Hepatocyte (in vitro differentiated cells): ENCODE results near the gene TAGLN. TPM values are rescaled to one million over a fixed set of nuclear protein-coding genes. Genes with fewer than 3 reads are reported as not detected.
A peak's percentile ranks its signal among the peaks of the same experiment; 100 is the strongest.

Experiments
- DNase-seq: peaks from one replicate; pipeline ENCODE4 v3.0.0-alpha.2; 2016; ENCODE audit warnings: low spot score
- H2AFZ ChIP-seq: fragments of 200-600 bp; sonication (generic); 2 replicates; pipeline ENCODE4 v1.6.0; 2016; ENCODE audit warnings: antibody characterized with exemption, mild to moderate bottlenecking
- H3K27ac ChIP-seq: fragments of 200-600 bp; sonication (generic); 2 replicates; pipeline ENCODE4 v1.5.1; 2016; ENCODE audit warnings: mild to moderate bottlenecking
- H3K27me3 ChIP-seq: fragments of 200-600 bp; sonication (generic); 2 replicates; pipeline ENCODE4 v1.6.1; 2016
- H3K36me3 ChIP-seq: fragments of 200-600 bp; sonication (generic); replicated peaks from 2 replicates; pipeline ENCODE4 v1.5.1; 2016; ENCODE audit warnings: low read depth; ENCODE audit not compliant: insufficient read depth
- H3K4me1 ChIP-seq: fragments of 200-600 bp; sonication (generic); 2 replicates; pipeline ENCODE4 v1.5.1; 2016; ENCODE audit warnings: mild to moderate bottlenecking, moderate library complexity; ENCODE audit not compliant: insufficient read depth
- H3K4me2 ChIP-seq: fragments of 200-600 bp; sonication (generic); 2 replicates; pipeline ENCODE4 v1.6.0; 2016
- H3K4me3 ChIP-seq: fragments of 200-600 bp; sonication (generic); 2 replicates; pipeline ENCODE4 v1.5.1; 2016; ENCODE audit warnings: mild to moderate bottlenecking
- H3K79me2 ChIP-seq: fragments of 200-600 bp; sonication (generic); 2 replicates; pipeline ENCODE4 v1.6.0; 2017; ENCODE audit warnings: mild to moderate bottlenecking
- H3K9me2 ChIP-seq: fragments of 200-600 bp; sonication (generic); replicated peaks from 2 replicates; pipeline ENCODE4 v1.6.0; 2017; ENCODE audit warnings: mild to moderate bottlenecking; ENCODE audit not compliant: insufficient read depth
- H3K9me3 ChIP-seq: fragments of 200-600 bp; sonication (generic); 2 replicates; pipeline ENCODE4 v1.5.1; 2016; ENCODE audit warnings: low read depth, mild to moderate bottlenecking
- H4K20me1 ChIP-seq: fragments of 200-600 bp; sonication (generic); 2 replicates; pipeline ENCODE4 v1.6.0; 2016; ENCODE audit warnings: mild to moderate bottlenecking; ENCODE audit not compliant: insufficient read depth, poor library complexity, severe bottlenecking
- EZH2 ChIP-seq: fragments of 200-600 bp; sonication (generic); IDR thresholded peaks from 2 replicates; pipeline ENCODE4 v1.6.1; 2016; ENCODE audit warnings: antibody characterized with exemption, mild to moderate bottlenecking, borderline replicate concordance
- EZH2phosphoT487 ChIP-seq: fragments of 200-600 bp; sonication (generic); IDR thresholded peaks from one replicate; pipeline ENCODE4 v1.6.1; 2018; ENCODE audit warnings: antibody characterized with exemption, mild to moderate bottlenecking, low read depth, moderate library complexity; ENCODE audit not compliant: unreplicated experiment, severe bottlenecking
- WGBS: methylation state at CpG from one replicate; pipeline ENCODE4 v1.1.6; 2016; ENCODE audit warnings: low lambda C conversion rate; ENCODE audit errors: missing lambda C conversion rate; 5-methylcytosine and 5-hydroxymethylcytosine counted together
- polyA plus RNA-seq: library from polyadenylated mRNA; unstranded; fragments of >200 nt; fragmentation: Nextera tagmentation; extraction: Ambion mirVana; gene quantifications from 2 replicates; pipeline ENCODE4 v1.2.1, GENCODE V29; 2016
- total RNA-seq: library from RNA; depleted of rRNA; stranded (reverse); fragments of >200 nt; gene quantifications from 2 replicates; pipeline ENCODE4 v1.2.3, GENCODE V29; 2014
- TF ChIP-seq, protein P1 (sequence below): fragments of 200-600 bp; sonication (generic); IDR thresholded peaks from 2 replicates; pipeline ENCODE4 v1.5.1; 2016; ENCODE audit warnings: antibody characterized with exemption, mild to moderate bottlenecking; ENCODE audit not compliant: poor library complexity

The TAGLN gene
- total RNA-seq = 126 and 150 TPM in 2 replicates
- 94.0 and 113 TPM in 2 replicates for polyA plus RNA-seq

DNA sequence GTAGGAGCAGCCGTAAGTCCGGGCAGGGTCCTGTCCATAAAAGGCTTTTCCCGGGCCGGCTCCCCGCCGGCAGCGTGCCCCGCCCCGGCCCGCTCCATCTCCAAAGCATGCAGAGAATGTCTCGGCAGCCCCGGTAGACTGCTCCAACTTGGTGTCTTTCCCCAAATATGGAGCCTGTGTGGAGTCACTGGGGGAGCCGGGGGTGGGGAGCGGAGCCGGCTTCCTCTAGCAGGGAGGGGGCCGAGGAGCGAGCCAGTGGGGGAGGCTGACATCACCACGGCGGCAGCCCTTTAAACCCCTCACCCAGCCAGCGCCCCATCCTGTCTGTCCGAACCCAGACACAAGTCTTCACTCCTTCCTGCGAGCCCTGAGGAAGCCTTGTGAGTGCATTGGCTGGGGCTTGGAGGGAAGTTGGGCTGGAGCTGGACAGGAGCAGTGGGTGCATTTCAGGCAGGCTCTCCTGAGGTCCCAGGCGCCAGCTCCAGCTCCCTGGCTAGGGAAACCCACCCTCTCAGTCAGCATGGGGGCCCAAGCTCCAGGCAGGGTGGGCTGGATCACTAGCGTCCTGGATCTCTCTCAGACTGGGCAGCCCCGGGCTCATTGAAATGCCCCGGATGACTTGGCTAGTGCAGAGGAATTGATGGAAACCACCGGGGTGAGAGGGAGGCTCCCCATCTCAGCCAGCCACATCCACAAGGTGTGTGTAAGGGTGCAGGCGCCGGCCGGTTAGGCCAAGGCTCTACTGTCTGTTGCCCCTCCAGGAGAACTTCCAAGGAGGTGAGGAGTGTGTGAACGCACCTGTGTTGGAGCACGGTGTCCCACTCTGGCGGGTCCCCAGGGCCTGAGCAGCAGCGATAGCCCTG, at the start of gene TAGLN:
TSS of gene TAGLN (plus strand) at position 318 of the 863 bp plus-strand sequence. CDS start 3,644 bp downstream, outside the sequence.
- TF ChIP-seq, protein P1, sequence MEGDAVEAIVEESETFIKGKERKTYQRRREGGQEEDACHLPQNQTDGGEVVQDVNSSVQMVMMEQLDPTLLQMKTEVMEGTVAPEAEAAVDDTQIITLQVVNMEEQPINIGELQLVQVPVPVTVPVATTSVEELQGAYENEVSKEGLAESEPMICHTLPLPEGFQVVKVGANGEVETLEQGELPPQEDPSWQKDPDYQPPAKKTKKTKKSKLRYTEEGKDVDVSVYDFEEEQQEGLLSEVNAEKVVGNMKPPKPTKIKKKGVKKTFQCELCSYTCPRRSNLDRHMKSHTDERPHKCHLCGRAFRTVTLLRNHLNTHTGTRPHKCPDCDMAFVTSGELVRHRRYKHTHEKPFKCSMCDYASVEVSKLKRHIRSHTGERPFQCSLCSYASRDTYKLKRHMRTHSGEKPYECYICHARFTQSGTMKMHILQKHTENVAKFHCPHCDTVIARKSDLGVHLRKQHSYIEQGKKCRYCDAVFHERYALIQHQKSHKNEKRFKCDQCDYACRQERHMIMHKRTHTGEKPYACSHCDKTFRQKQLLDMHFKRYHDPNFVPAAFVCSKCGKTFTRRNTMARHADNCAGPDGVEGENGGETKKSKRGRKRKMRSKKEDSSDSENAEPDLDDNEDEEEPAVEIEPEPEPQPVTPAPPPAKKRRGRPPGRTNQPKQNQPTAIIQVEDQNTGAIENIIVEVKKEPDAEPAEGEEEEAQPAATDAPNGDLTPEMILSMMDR = no peak
- TF ChIP-seq EZH2 = no peak
- no peak for TF ChIP-seq EZH2phosphoT487
- DNase-seq = peak; percentile 78
- 24% methylated on average over 28 of the region's 34 CpGs for WGBS
- H3K4me3 ChIP-seq = no peak within 1 kb of the TSS
- H3K27me3 ChIP-seq = no peaks in the 10 kb centered on the region
- H3K4me1 ChIP-seq = peaks cover 18% of the 10 kb centered on the region
- no peaks in the 10 kb centered on the region for H3K9me3 ChIP-seq
- peak within 1 kb of the TSS; percentile 71 for H3K4me2 ChIP-seq
- no peaks in the 10 kb centered on the region for H4K20me1 ChIP-seq
- no peaks in the 10 kb centered on the region for H3K36me3 ChIP-seq
- no peaks in the 10 kb centered on the region for H3K79me2 ChIP-seq
- H3K9me2 ChIP-seq = no peaks in the 10 kb centered on the region
- H2AFZ ChIP-seq = no peak within 1 kb of the TSS
- peak within 1 kb of the TSS; percentile 83 for H3K27ac ChIP-seq

DNA sequence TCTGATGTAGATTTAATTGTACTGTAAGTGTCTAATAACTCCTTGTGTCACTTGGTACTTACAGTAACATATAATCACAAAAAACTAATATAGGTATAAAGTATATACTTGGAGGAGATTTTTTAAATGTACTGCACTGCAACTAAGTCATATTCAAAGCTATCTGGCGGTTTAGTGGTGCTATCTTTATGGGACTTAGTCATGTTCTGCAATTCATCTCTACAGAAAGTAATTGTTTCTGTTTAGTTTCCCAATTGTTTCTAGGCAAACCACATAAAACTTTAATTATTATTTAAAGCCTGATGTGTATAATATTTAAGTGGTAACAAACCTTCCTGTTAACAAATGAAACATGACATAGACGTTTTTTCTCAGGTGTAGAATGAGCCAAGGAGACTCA, 47.1 kb upstream of the TAGLN start:
- Histone ChIP-seq H3K9me3 (no peaks in the 10 kb centered on the region), H3K27ac (no peak overlapping the region), H3K79me2 (peaks cover 100% of the 10 kb centered on the region), H3K4me3 (no peak overlapping the region), H3K4me1 (peaks cover 2% of the 10 kb centered on the region), H2AFZ (no peak overlapping the region), H3K4me2 (no peak overlapping the region), H3K27me3 (no peaks in the 10 kb centered on the region), H3K36me3 (no peaks in the 10 kb centered on the region), H3K9me2 (no peaks in the 10 kb centered on the region), H4K20me1 (peaks cover 94% of the 10 kb centered on the region)
- TF ChIP-seq EZH2 (no peak), EZH2phosphoT487 (no peak)
- TF ChIP-seq, protein P1 = no peak
- no peak for DNase-seq
- 66% methylated on average over 2 of the region's 2 CpGs for WGBS

DNA sequence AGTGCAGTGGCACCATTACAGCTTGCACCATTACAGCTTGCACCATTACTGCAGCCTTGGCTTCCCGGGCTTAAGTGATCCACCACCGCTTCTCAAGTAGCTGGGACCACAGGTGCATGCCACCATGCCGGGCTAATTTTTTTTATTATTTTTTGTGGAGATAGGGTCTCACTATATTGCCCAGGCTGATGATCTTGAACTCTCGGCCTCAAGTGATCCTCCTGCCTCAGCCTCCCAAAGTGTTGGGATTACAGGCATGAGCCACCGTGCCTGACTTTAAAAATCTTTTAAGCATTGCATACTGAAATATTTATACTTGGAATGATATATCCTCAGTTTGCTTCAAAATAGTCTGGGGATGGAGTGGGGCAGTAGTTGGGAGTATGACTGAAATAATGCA, 44.7 kb upstream of the TAGLN start:
- Histone ChIP-seq H3K9me2 (no peaks in the 10 kb centered on the region), H4K20me1 (peaks cover 90% of the 10 kb centered on the region), H3K4me1 (no peaks in the 10 kb centered on the region), H3K79me2 (peaks cover 98% of the 10 kb centered on the region), H3K4me2 (no peak overlapping the region), H2AFZ (no peak overlapping the region), H3K27ac (no peak overlapping the region), H3K9me3 (no peaks in the 10 kb centered on the region), H3K4me3 (no peak overlapping the region), H3K27me3 (no peaks in the 10 kb centered on the region), H3K36me3 (no peaks in the 10 kb centered on the region)
- no peak for DNase-seq
- WGBS = 96% methylated on average over 5 of the region's 5 CpGs
- TF ChIP-seq, protein P1 = no peak
- TF ChIP-seq EZH2 (no peak), EZH2phosphoT487 (no peak)
